PC-9 (cell line): ENCODE measurements around the gene TNIP3. TPM values are rescaled to one million over a fixed set of nuclear protein-coding genes. Genes with fewer than 3 reads are reported as not detected.

ENCODE experiments used
- BruUV-seq: library from RNA; stranded (reverse); fragments of 400-500 nt; replicated peaks from 2 replicates; lab custom pipeline; 2021; lab: Mats Ljungman, UMichigan
- CTCF ChIA-PET: fragments of 300-600 bp; sonication (Branson Sonifier 250); formaldehyde crosslinking; loops from one replicate; lab custom pipeline; 2022; ENCODE audit warnings: antibody characterized with exemption; lab: Charles Lee
- POLR2A ChIA-PET: fragments of 300-600 bp; sonication (Branson Sonifier 250); formaldehyde crosslinking; loops from one replicate; lab custom pipeline; 2022; ENCODE audit warnings: antibody characterized with exemption; ENCODE audit not compliant: unreplicated experiment; lab: Charles Lee
- DNase-seq, 2 experiments: peaks; one replicate each; pipeline versions ENCODE4 v3.0.0 to v3.0.0-alpha.2; 2015 to 2022; ENCODE audit warnings: mixed read lengths in 1 of 2
- H2AFZ ChIP-seq: fragments of 200-600 bp; sonication (generic); 2 replicates; pipeline ENCODE4 v1.8.1; 2017; ENCODE audit warnings: antibody characterized with exemption
- H3F3A ChIP-seq: fragments of 200-600 bp; sonication (generic); 2 replicates; pipeline ENCODE4 v1.8.1; 2017; ENCODE audit warnings: antibody characterized with exemption, mild to moderate bottlenecking, low read depth; ENCODE audit not compliant: insufficient read depth
- H3K27ac ChIP-seq: fragments of 200-600 bp; sonication (generic); 2 replicates; pipeline ENCODE4 v1.6.1; 2016; ENCODE audit warnings: mixed run types
- H3K27me3 ChIP-seq: fragments of 200-600 bp; sonication (generic); 2 replicates; pipeline ENCODE4 v1.6.1; 2016; ENCODE audit warnings: low read depth, mixed run types; ENCODE audit not compliant: insufficient read depth
- H3K36me3 ChIP-seq: fragments of 200-600 bp; sonication (generic); 2 replicates; pipeline ENCODE4 v1.6.1; 2016; ENCODE audit warnings: low read depth, mixed run types
- H3K4me1 ChIP-seq: fragments of 200-600 bp; sonication (generic); replicated peaks from 2 replicates; pipeline ENCODE4 v1.6.1; 2016; ENCODE audit warnings: mixed run types; ENCODE audit not compliant: insufficient read depth
- H3K4me2 ChIP-seq: fragments of 200-600 bp; sonication (generic); 2 replicates; pipeline ENCODE4 v1.6.1; 2017; ENCODE audit warnings: mixed run types
- H3K4me3 ChIP-seq: fragments of 200-600 bp; sonication (generic); 2 replicates; pipeline ENCODE4 v1.6.1; 2016; ENCODE audit warnings: mixed run types
- H3K79me2 ChIP-seq: fragments of 200-600 bp; sonication (generic); 2 replicates; pipeline ENCODE4 v1.6.1; 2017; ENCODE audit warnings: low read depth, mixed run types
- H3K9me2 ChIP-seq: fragments of 200-600 bp; sonication (generic); 2 replicates; pipeline ENCODE4 v1.8.1; 2017; ENCODE audit warnings: mild to moderate bottlenecking; ENCODE audit not compliant: insufficient read depth
- H3K9me3 ChIP-seq: fragments of 200-600 bp; sonication (generic); 2 replicates; pipeline ENCODE4 v1.8.1; 2016; ENCODE audit warnings: low read depth; ENCODE audit not compliant: insufficient read depth
- H4K20me1 ChIP-seq: fragments of 200-600 bp; sonication (generic); 2 replicates; pipeline ENCODE4 v1.8.1; 2017; ENCODE audit not compliant: insufficient read depth
- CTCF ChIP-seq: fragments of 200-600 bp; sonication (generic); conservative IDR thresholded peaks from 2 replicates; pipeline ENCODE4 v1.6.1; 2017; ENCODE audit warnings: mixed run types, antibody characterized with exemption, mild to moderate bottlenecking, moderate library complexity
- EZH2 ChIP-seq: fragments of 200-600 bp; sonication (generic); IDR thresholded peaks from 2 replicates; pipeline ENCODE4 v1.8.0; 2017; ENCODE audit warnings: antibody characterized with exemption, low read depth
- intact Hi-C: fragments of 100-400 bp; cut with micrococcal nuclease; formaldehyde crosslinking; loops from one replicate; pipeline ENCODE4 v1.10.0; 2022; ENCODE audit not compliant: unreplicated experiment
- total RNA-seq: library from RNA; stranded (reverse); gene quantifications from 2 replicates; pipeline ENCODE4 v1.2.3, GENCODE V29; 2021

TNIP3 gene
- total RNA-seq, 1 experiment from 2014 or later: 1.2 TPM

- Histone ChIP-seq H3K4me3 (no peak overlapping the region), H2AFZ (no peak overlapping the region), H4K20me1 (no peaks in the 10 kb centered on the region), H3K79me2 (no peaks in the 10 kb centered on the region), H3K27ac (no peak overlapping the region), H3K27me3 (no peaks in the 10 kb centered on the region), H3K9me2 (no peaks in the 10 kb centered on the region), H3K4me1 (no peaks in the 10 kb centered on the region), H3F3A (no peaks in the 10 kb centered on the region), H3K36me3 (no peaks in the 10 kb centered on the region), H3K9me3 (no peaks in the 10 kb centered on the region), H3K4me2 (no peak overlapping the region)
- ChIA-PET POLR2A (no interaction called here), CTCF (interaction anchor here (0.6 kb wide), 1 partner anchor 177 kb away, joined by 3 read pairs; no protein-coding TSS in a partner anchor)
- intact Hi-C loops: no loop called here
- DNase-seq: no peak
- no TSS peak for BruUV-seq
- TF ChIP-seq CTCF (no peak), EZH2 (no peak)
These were observed 33.8 kb downstream of the TNIP3 start for GRCh38 chr4:121130326-121130660.

- Histone ChIP-seq H3K4me2 (no peak overlapping the region), H3F3A (no peaks in the 10 kb centered on the region), H3K9me3 (no peaks in the 10 kb centered on the region), H3K36me3 (no peaks in the 10 kb centered on the region), H4K20me1 (no peaks in the 10 kb centered on the region), H3K4me1 (no peaks in the 10 kb centered on the region), H3K9me2 (no peaks in the 10 kb centered on the region), H2AFZ (0 out of 2 replicates have a peak overlapping the region, but pooled peaks have one; percentile 21), H3K27me3 (no peaks in the 10 kb centered on the region), H3K27ac (no peak overlapping the region), H3K79me2 (no peaks in the 10 kb centered on the region), H3K4me3 (no peak overlapping the region)
- ChIA-PET POLR2A (no interaction called here), CTCF (interaction anchor here (0.6 kb wide), 1 partner anchor 1078 kb away, joined by 4 read pairs; no protein-coding TSS in a partner anchor)
- no TSS peak for BruUV-seq
- DNase-seq: no peak
- intact Hi-C loops: no loop called here
- TF ChIP-seq EZH2 (no peak), CTCF (no peak)
These were observed 34.4 kb downstream of the TNIP3 start for GRCh38 chr4:121129606-121130325.

GRCh38 chr4:121127100-121127499, 37.0 kb downstream of the TNIP3 start:
- Histone ChIP-seq H3K36me3 (no peaks in the 10 kb centered on the region), H3K9me2 (peaks cover 4% of the 10 kb centered on the region; the same call in 1 of the 2 replicates), H2AFZ (no peak overlapping the region), H4K20me1 (no peaks in the 10 kb centered on the region), H3K4me1 (no peaks in the 10 kb centered on the region), H3K4me3 (no peak overlapping the region), H3K79me2 (no peaks in the 10 kb centered on the region), H3K9me3 (no peaks in the 10 kb centered on the region), H3K27me3 (no peaks in the 10 kb centered on the region), H3K27ac (no peak overlapping the region), H3F3A (no peaks in the 10 kb centered on the region), H3K4me2 (no peak overlapping the region)
- no peak for DNase-seq
- no TSS peak for BruUV-seq
- POLR2A ChIA-PET: interaction anchor here (0.5 kb wide), 1 partner anchor 20 kb away, joined by 3 read pairs; no protein-coding TSS in a partner anchor
- CTCF ChIA-PET: no interaction called here
- intact Hi-C loops: no loop called here
- no peak for TF ChIP-seq CTCF
- no peak for TF ChIP-seq EZH2
